Adipocyte (in vitro differentiated cells): ENCODE measurements around the gene CYP26B1.
"Not testable (repeated sequence)": the region's sequence is repeated elsewhere in the genome, so short reads cannot be mapped to it uniquely, and the experiment has no call there.

Experiments
- DNase-seq: peaks from one replicate; pipeline ENCODE4 v3.0.0-alpha.2; 2015; ENCODE audit warnings: low read depth
- H3K27me3 ChIP-seq: replicated peaks from 2 replicates; pipeline ENCODE4 v1.7.0; 2013; ENCODE audit warnings: mild to moderate bottlenecking, low read length, moderate library complexity; ENCODE audit not compliant: control insufficient read depth, insufficient read depth
- H3K36me3 ChIP-seq: 2 replicates; pipeline ENCODE4 v1.7.0; 2013; ENCODE audit warnings: low read length, mild to moderate bottlenecking, moderate library complexity; ENCODE audit not compliant: control insufficient read depth, insufficient read depth, severe bottlenecking
- H3K4me1 ChIP-seq: 2 replicates; pipeline ENCODE4 v1.7.0; 2013; ENCODE audit warnings: mild to moderate bottlenecking, low read length, moderate library complexity; ENCODE audit not compliant: control insufficient read depth, insufficient read depth
- H3K4me3 ChIP-seq: 2 replicates; pipeline ENCODE4 v1.7.0; 2013; ENCODE audit warnings: mild to moderate bottlenecking, low read length, moderate library complexity
- H3K9ac ChIP-seq: 2 replicates; pipeline ENCODE4 v1.7.0; 2013; ENCODE audit warnings: mild to moderate bottlenecking, low read length, moderate library complexity
- H3K9me3 ChIP-seq: 2 replicates; pipeline ENCODE4 v1.7.0; 2013; ENCODE audit warnings: mild to moderate bottlenecking, low read length, moderate library complexity; ENCODE audit not compliant: control insufficient read depth

CYP26B1 gene

DNA sequence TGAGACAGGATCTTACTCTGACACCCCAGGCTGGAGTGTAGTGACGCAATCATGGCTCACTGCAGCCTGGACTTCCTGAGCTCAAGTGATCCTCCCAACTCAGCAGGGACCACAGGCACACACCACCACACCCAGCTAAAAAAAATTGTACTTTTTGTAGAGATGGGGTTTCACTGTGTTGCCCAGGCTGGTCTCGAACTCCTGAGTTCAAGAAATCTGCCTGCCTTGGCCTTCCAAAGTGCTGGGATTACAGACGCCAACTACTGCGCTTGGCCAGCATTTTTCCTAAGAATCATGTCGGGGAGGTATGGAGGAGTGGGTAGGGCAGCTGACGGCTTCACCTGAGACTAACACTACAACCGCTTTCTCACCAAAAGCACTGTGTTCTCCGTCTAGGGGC is 50.4 kb downstream of the CYP26B1 start:
- no peaks in the 10 kb centered on the region for H3K27me3 ChIP-seq
- no peak for DNase-seq
- no peak overlapping the region for H3K9ac ChIP-seq
- no peaks in the 10 kb centered on the region for H3K36me3 ChIP-seq
- H3K4me3 ChIP-seq = no peak overlapping the region
- no peaks in the 10 kb centered on the region for H3K9me3 ChIP-seq
- peaks cover 11% of the 10 kb centered on the region for H3K4me1 ChIP-seq

DNA sequence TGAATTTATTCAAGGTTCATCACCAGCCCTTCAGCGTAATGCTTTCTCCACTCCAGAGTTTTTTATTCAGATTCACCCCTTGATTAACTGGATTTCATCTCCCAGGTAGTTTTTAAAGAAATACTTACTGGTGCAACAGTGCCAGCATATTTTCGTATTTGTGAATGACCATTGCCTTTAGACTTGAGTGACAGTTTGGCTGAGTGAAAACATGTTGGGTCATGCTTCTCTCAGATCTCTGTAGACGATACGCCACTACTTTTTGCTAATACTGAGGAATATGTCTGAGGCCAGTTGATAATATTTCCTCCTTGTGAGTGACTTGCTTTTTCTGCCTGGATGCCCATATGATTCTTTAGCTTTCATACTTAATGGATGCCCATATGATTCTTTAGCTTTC is 51.5 kb downstream of the CYP26B1 start:
- Histone ChIP-seq H3K27me3 (no peaks in the 10 kb centered on the region), H3K9me3 (no peaks in the 10 kb centered on the region)
- DNase-seq = no peak

DNA sequence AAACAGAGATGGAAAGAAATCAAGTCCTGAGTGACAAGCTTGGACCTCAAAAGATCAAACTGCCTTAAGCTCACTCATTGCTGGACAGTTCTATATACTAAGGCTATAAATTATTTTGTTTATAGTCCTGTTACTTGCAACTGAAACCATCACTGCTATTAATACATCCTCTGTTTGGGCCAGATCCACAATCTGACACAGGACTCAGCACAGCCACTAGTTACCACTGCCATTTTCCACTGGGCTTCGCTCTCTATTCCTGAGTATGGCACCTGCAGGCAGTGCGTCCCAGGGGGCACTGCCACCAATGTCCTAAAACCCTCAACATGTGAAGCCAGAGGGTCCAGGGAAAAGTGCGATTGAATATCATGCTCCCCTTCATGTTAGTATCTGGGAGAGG is 52.3 kb downstream of the CYP26B1 start:
- H3K27me3 ChIP-seq = no peaks in the 10 kb centered on the region
- peaks cover 11% of the 10 kb centered on the region for H3K4me1 ChIP-seq
- no peaks in the 10 kb centered on the region for H3K36me3 ChIP-seq
- no peak for DNase-seq
- no peaks in the 10 kb centered on the region for H3K9me3 ChIP-seq
- no peak overlapping the region for H3K4me3 ChIP-seq
- no peak overlapping the region for H3K9ac ChIP-seq

More for the DNA sequence above, 51.5 kb downstream of the CYP26B1 start:
- H3K9ac ChIP-seq = no peak overlapping the region
- H3K4me3 ChIP-seq = no peak overlapping the region
- peaks cover 11% of the 10 kb centered on the region for H3K4me1 ChIP-seq
- H3K36me3 ChIP-seq = no peaks in the 10 kb centered on the region

- Histone ChIP-seq H3K4me3 (no peak overlapping the region), H3K9ac (no peak overlapping the region), H3K36me3 (no peaks in the 10 kb centered on the region), H3K27me3 (no peaks in the 10 kb centered on the region), H3K9me3 (no peaks in the 10 kb centered on the region), H3K4me1 (peaks cover 7% of the 10 kb centered on the region)
- DNase-seq = no peak
Observed at GRCh38 chr2:72094701-72095100, 53.0 kb downstream of the CYP26B1 start.

GRCh38 chr2:72092111-72092510 is 55.6 kb downstream of the CYP26B1 start:
- no peak for DNase-seq
- no peaks in the 10 kb centered on the region for H3K4me1 ChIP-seq
- H3K9ac ChIP-seq = no peak overlapping the region
- H3K36me3 ChIP-seq = no peaks in the 10 kb centered on the region
- H3K4me3 ChIP-seq = no peak overlapping the region
- no peaks in the 10 kb centered on the region for H3K9me3 ChIP-seq
- H3K27me3 ChIP-seq = no peaks in the 10 kb centered on the region

- Histone ChIP-seq H3K9ac (no peak overlapping the region), H3K36me3 (no peaks in the 10 kb centered on the region), H3K4me1 (no peaks in the 10 kb centered on the region), H3K9me3 (peaks cover 4% of the 10 kb centered on the region), H3K27me3 (no peaks in the 10 kb centered on the region), H3K4me3 (no peak overlapping the region)
- no peak for DNase-seq
Observed at GRCh38 chr2:72090781-72091482, 56.7 kb downstream of the CYP26B1 start.

DNA sequence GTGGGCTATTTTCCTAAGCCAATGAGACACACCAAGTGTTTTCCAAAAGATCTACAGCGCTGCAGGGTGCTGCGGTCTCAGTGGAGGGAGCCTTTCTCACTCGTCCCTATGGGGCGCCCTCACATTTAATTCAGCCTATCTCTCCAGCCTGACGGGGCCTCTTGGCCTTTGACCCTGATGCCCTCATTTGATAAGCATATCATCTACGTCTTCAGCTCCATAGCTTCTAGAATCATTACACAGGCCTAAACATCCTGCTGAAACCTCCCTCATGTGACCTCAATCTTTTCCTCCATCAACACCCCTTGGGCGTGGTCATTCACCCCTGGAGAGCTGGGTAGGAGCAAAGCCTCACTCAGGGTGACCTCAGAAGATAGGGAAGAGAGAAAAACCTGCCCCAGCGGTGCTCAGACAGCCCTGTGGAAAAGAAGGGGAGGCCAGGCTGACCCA is 57.4 kb downstream of the CYP26B1 start:
- Histone ChIP-seq H3K9me3 (peaks cover 4% of the 10 kb centered on the region), H3K9ac (no peak overlapping the region), H3K36me3 (no peaks in the 10 kb centered on the region), H3K4me1 (no peaks in the 10 kb centered on the region), H3K4me3 (no peak overlapping the region), H3K27me3 (no peaks in the 10 kb centered on the region)
- DNase-seq = no peak

DNA sequence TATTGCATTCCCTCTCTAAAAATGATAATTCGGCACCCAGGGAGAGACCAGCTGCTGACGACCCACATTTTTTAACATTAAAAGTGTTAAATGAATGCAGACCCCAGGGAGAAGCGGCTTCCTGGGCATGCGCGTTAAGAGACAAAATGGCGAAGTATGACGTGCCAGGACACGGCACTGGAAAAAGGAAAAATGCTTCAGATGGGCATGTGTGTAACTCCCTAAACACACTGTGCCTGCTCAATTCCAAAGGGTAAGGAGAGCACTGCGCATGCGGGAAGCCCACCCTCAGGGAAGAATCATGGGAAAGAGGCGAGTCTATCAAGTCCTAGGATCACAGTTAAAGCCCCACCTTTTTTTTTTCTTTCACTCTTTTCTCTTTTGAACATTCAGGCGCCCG is 58.1 kb downstream of the CYP26B1 start:
- H3K4me3 ChIP-seq = no peak overlapping the region
- no peaks in the 10 kb centered on the region for H3K36me3 ChIP-seq
- no peaks in the 10 kb centered on the region for H3K27me3 ChIP-seq
- peaks cover 4% of the 10 kb centered on the region for H3K9me3 ChIP-seq
- no peak overlapping the region for H3K9ac ChIP-seq
- no peak for DNase-seq
- H3K4me1 ChIP-seq = no peaks in the 10 kb centered on the region

- Histone ChIP-seq H3K9ac (no peak overlapping the region), H3K9me3 (peaks cover 4% of the 10 kb centered on the region), H3K4me3 (no peak overlapping the region), H3K36me3 (no peaks in the 10 kb centered on the region), H3K4me1 (no peaks in the 10 kb centered on the region), H3K27me3 (no peaks in the 10 kb centered on the region)
- DNase-seq = no peak
Observed at GRCh38 chr2:72089028-72089427, 58.6 kb downstream of the CYP26B1 start.

DNA sequence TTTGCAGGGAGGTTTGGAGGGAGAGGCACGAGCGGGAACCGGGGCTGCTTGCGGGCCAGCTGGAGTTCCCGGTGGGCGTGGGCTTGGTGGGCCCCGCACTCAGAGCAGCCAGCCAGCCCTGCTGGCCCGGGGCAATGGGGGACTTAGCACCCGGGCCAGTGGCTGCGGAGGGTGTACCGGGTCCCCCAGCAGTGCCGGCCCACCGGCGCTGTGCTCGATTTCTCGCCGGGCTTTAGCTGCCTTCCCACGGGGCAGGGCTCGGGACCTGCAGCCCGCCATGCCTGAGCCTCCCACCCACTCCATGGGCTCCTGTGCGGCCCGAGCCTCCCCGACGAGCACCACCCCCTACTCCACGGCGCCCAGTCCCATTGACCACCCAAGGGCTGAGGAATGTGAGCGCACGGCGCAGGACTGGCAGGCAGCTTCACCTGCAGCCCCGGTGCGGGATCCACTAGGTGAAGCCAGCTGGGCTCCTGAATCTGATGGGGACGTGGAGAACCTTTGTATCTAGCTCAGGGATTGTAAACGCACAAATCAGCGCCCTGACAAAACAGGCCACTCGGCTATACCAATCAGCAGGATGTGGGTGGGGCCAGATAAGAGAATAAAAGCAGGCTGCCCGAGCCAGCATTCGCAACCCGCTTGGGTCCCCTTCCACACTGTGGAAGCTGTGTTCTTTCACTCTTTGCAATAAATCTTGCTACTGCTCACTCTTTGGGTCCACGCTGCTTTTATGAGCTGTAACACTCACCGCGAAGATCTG is 60.6 kb downstream of the CYP26B1 start:
- not testable (repeated sequence) for H3K9ac ChIP-seq, H3K4me3 ChIP-seq, H3K9me3 ChIP-seq, H3K27me3 ChIP-seq, H3K4me1 ChIP-seq, DNase-seq, H3K36me3 ChIP-seq

GRCh38 chr2:72085513-72085912 is 62.1 kb downstream of the CYP26B1 start:
- no peak for DNase-seq
- no peak overlapping the region for H3K9ac ChIP-seq
- H3K4me3 ChIP-seq = no peak overlapping the region
- H3K4me1 ChIP-seq = peaks cover 6% of the 10 kb centered on the region
- no peaks in the 10 kb centered on the region for H3K36me3 ChIP-seq
- H3K27me3 ChIP-seq = no peaks in the 10 kb centered on the region
- peaks cover 4% of the 10 kb centered on the region for H3K9me3 ChIP-seq
